Ishikawa (cell line): ENCODE data around the gene ADISSP.

Experiments used
- CEBPB ChIP-seq: IDR thresholded peaks from 2 replicates; pipeline ENCODE4 v1.6.1; 2012
- CREB1 ChIP-seq: IDR thresholded peaks from 2 replicates; pipeline ENCODE4 v1.6.1; 2012; ENCODE audit warnings: low read depth
- EGR1 ChIP-seq: IDR thresholded peaks from 2 replicates; pipeline ENCODE4 v1.6.1; 2012
- EP300 ChIP-seq: IDR thresholded peaks from 2 replicates; pipeline ENCODE4 v1.6.1; 2012; ENCODE audit warnings: borderline replicate concordance
- FOXM1 ChIP-seq: IDR thresholded peaks from 2 replicates; pipeline ENCODE4 v1.6.1; 2012; ENCODE audit warnings: low read depth, borderline replicate concordance
- NFIC ChIP-seq: IDR thresholded peaks from 2 replicates; pipeline ENCODE4 v1.6.1; 2012
- RAD21 ChIP-seq: IDR thresholded peaks from 2 replicates; pipeline ENCODE4 v1.6.1; 2012; ENCODE audit warnings: low read depth
- REST ChIP-seq: IDR thresholded peaks from 2 replicates; pipeline ENCODE4 v1.6.1; 2012; ENCODE audit warnings: low read depth, mild to moderate bottlenecking
- TAF1 ChIP-seq: IDR thresholded peaks from 2 replicates; pipeline ENCODE4 v1.6.1; 2012; ENCODE audit warnings: low read depth, mild to moderate bottlenecking
- TCF12 ChIP-seq: IDR thresholded peaks from 2 replicates; pipeline ENCODE4 v1.6.1; 2012; ENCODE audit warnings: low read depth
- TEAD4 ChIP-seq: IDR thresholded peaks from 2 replicates; pipeline ENCODE4 v1.6.1; 2012
- YY1 ChIP-seq: IDR thresholded peaks from 2 replicates; pipeline ENCODE4 v1.6.1; 2012; ENCODE audit warnings: low read depth
- ZBTB7A ChIP-seq: IDR thresholded peaks from 2 replicates; pipeline ENCODE4 v1.6.1; 2012; ENCODE audit warnings: low read depth
- TF ChIP-seq, protein P1 (sequence below): IDR thresholded peaks from 2 replicates; pipeline ENCODE4 v1.6.1; 2012
- TF ChIP-seq, protein P2 (sequence below): IDR thresholded peaks from 2 replicates; pipeline ENCODE4 v1.6.1; 2012

Gene ADISSP

DNA sequence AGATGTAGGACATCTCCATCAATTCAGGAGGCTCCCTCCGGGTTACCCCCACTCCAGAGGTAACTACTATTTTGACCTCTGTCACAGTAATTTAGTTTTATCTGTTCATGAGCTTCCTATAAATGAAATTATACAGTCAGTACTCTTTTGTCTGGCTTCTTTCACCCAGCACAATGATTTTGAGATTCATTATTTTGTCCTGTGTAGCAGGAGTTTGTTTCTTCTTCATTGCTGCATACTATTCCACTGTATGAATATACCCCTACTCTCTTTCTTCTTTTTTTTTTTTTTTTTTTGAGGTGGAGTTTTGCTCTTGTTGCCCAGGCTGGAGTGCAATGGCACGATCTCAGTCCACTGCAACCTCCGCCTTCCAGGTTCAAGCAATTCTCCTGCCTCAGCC is 41.0 kb upstream of the ADISSP start:
- TF ChIP-seq, protein P1, sequence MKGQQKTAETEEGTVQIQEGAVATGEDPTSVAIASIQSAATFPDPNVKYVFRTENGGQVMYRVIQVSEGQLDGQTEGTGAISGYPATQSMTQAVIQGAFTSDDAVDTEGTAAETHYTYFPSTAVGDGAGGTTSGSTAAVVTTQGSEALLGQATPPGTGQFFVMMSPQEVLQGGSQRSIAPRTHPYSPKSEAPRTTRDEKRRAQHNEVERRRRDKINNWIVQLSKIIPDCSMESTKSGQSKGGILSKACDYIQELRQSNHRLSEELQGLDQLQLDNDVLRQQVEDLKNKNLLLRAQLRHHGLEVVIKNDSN: no peak
- TF ChIP-seq RAD21: no peak
- TF ChIP-seq, protein P2, sequence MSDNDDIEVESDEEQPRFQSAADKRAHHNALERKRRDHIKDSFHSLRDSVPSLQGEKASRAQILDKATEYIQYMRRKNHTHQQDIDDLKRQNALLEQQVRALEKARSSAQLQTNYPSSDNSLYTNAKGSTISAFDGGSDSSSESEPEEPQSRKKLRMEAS: no peak
- no peak for TF ChIP-seq CREB1
- no peak for TF ChIP-seq REST
- no peak for TF ChIP-seq NFIC
- TF ChIP-seq CEBPB: no peak
- TF ChIP-seq TAF1: no peak
- no peak for TF ChIP-seq EGR1
- no peak for TF ChIP-seq TEAD4
- no peak for TF ChIP-seq FOXM1
- TF ChIP-seq EP300: no peak
- TF ChIP-seq TCF12: no peak

DNA sequence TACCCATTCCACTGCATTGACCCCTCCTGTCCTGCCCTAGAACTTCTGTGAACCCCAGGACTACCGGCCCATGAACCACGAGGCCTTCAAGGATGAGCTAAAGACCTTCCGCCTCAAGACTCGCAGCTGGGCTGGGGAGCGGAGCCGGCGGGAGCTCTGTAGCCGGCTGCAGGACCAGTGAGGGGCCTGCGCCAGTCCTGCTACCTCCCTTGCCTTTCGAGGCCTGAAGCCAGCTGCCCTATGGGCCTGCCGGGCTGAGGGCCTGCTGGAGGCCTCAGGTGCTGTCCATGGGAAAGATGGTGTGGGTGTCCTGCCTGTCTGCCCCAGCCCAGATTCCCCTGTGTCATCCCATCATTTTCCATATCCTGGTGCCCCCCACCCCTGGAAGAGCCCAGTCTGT is 37.2 kb upstream of the ADISSP start:
- TF ChIP-seq ZBTB7A (no peak), TEAD4 (no peak), TAF1 (no peak), TCF12 (no peak), YY1 (no peak), FOXM1 (no peak), RAD21 (no peak), CEBPB (no peak), EP300 (no peak)
- TF ChIP-seq, protein P1: no peak
- TF ChIP-seq, protein P2: no peak

DNA sequence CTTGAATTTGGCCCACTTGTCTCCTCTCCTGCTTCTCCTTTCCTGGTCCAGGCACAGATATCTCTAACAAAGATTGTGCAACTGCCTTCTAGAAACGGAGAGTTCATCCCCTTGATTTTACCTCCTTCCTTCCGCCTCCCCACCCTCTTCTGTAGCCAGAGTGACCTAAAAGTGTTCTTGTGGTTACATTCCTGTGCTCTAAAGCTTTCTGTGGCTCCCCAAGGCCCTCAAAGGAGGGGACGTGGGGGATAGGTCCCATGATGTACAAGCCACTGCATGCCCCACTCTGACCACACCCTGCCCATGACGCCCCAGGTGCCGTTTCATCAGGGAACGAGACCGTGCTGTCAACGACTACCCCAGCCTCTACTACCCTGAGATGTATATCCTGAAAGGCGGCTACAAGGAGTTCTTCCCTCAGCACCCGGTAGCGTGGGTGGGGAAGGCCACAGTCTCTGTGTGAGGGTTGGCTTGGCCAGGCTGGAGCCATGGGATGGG is 36.8 kb upstream of the ADISSP start:
- TF ChIP-seq TCF12 (no peak), TEAD4 (no peak), RAD21 (no peak), YY1 (no peak), CREB1 (no peak), EP300 (no peak), REST (no peak), TAF1 (no peak), NFIC (no peak), FOXM1 (no peak), ZBTB7A (no peak), EGR1 (no peak), CEBPB (no peak)
- TF ChIP-seq, protein P2: no peak
- TF ChIP-seq, protein P1: no peak

DNA sequence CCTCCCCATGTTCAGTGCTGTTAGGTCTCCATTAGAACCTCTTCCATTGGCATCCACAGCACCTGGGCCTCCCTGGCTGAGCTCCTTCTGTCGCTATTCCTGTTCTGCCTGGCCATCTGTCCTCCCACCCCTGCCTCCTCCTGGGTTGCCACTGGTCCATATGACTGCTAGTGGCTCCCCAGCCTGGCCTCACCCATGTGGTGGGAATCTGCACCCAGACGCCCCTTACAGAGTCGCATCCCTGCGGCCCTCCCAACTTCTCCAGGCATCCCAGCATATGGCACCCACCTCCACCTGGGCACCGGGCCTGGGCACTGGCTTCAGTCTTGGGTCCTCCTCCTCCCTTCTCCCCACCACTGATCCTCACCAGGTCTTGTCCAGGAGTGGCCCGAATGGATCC is 36.3 kb upstream of the ADISSP start:
- TF ChIP-seq NFIC (no peak), ZBTB7A (no peak), FOXM1 (no peak), YY1 (no peak), TEAD4 (no peak), TAF1 (no peak), RAD21 (no peak), CEBPB (no peak), CREB1 (no peak), EGR1 (no peak), EP300 (no peak), TCF12 (no peak), REST (no peak)
- TF ChIP-seq, protein P1: no peak
- TF ChIP-seq, protein P2: no peak
